ENCODE results near the gene SERP2.
A peak's percentile ranks its signal among the peaks of the same experiment; 100 is the strongest.

Gene SERP2

GRCh38 chr13:44364345-44365000 lies 9.2 kb upstream of the SERP2 start:
- DNase-seq (ENCODE audit: low read depth in 1 of 2, low spot score in 1 of 2) = no peak
- TF ChIP-seq JUND (IDR thresholded peaks at IDR 0.05; ENCODE audit: low read depth) = no peak
- in situ Hi-C loops (cut with HindIII; ENCODE audit: low pct_unique_long_range_greater_than_20kb, low sequenced_read_pairs) = no loop called here

DNA sequence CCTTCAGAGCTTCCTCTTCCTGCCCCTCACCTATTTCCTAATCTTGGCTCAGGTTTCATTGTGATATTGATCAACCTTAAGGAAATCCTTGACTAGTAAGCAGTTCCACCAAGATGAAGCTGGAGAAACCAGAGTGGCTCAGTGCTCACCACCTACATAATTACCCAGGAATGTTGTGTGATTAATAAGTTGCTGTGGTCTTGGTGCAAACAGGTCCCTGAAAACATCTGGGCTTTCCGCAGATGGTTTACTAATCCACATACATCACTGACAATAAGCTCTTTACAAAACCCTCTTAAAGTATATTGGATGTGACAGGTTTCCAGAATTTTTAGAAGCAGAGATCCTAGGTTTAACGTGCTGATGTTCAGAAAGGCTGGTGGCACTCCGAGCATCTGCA lies 8.6 kb upstream of the SERP2 start:
- no peak for TF ChIP-seq JUND (IDR thresholded peaks at IDR 0.05; ENCODE audit: low read depth)
- in situ Hi-C loops (cut with HindIII; ENCODE audit: low pct_unique_long_range_greater_than_20kb, low sequenced_read_pairs) = no loop called here
- peak in 1 of 2 experiments; percentile 29 for DNase-seq (ENCODE audit: low read depth in 1 of 2, low spot score in 1 of 2)

DNA sequence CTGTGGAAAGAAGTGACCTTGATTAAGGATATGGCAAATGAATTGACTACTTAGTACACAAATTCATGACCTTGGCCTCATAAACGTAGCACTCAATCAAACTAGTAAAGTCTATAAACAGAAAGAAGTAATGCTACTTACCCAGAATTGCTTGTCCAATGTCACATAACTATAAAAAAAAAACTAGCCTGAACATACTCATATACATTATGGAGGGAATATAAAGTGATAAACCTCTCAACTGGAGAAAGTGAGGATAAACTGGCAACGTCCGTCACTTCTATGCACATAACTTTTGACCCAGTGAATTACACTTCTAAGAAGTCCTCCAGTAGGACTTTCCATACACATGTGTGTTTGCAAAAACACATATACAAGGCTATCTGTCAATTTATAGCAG lies 7.7 kb upstream of the SERP2 start:
- no peak for TF ChIP-seq JUND (IDR thresholded peaks at IDR 0.05; ENCODE audit: low read depth)
- in situ Hi-C loops (cut with HindIII; ENCODE audit: low pct_unique_long_range_greater_than_20kb, low sequenced_read_pairs) = no loop called here
- DNase-seq (ENCODE audit: low read depth in 1 of 2, low spot score in 1 of 2) = no peak

DNA sequence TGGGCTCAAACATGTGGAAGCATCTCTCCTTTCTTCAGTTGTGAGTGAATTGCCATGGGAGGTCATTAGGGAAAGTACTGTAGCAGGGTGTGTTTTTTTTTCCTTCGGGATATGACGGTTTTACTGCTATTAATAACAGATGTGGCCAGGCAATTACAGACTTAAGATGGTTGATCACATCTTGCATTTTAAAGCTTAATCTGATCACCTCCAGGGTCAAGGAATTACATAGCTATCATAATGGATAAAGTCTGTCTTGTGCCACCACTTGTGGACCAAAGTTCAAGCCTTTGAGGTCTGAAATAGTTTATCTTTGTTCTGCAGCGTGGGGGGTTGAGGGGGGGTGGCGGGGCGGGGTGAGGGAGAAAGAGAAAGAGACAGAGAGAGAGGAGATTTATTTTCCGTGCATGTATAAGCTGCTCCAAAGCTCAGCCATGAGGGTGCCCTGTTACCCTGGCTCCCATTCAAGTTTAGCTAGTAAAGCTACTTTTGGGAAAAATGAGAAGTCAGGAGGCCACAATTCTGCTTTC lies 5.5 kb upstream of the SERP2 start:
- DNase-seq (ENCODE audit: low read depth in 1 of 2, low spot score in 1 of 2) = no peak

DNA sequence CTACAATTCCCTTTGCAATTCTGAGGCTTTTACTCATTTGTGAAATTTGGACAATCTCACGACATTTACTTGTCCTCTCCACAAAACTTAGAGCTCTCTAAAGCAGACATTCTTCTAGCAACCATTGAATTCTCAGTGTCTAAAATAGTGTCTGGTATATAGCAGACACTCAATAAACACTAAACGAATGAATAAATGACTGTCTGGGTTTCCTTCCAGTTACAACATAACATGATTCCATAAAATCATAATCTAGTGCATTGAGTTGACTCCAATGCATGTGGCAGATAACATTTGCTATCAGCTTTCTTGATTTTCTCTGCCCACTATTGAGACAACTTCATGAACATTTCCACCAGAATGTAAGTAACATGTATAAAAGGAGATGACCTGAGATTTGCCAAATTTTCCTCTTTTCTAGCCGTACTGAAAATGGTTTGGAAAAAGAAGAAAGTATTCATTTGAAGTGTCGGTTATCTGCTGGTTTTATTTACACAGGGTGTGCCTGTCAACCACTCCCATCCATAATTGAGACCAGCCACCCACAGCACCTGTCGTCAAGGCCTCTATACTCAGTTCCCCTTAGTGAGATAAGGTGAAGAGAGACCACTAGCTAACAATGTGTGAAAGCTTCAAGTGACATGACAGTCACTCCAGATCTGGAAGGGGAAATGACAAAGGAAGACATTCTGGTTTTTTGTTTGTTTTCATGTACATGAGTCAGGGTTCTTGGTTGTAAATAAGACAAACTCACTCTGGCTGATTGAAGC lies 4.8 kb upstream of the SERP2 start:
- TF ChIP-seq JUND (IDR thresholded peaks at IDR 0.05; ENCODE audit: low read depth) = no peak
- in situ Hi-C loops (cut with HindIII; ENCODE audit: low pct_unique_long_range_greater_than_20kb, low sequenced_read_pairs) = no loop called here
- no peak for DNase-seq (ENCODE audit: low read depth in 1 of 2, low spot score in 1 of 2)

More for the DNA sequence above, 5.5 kb upstream of the SERP2 start:
- no peak for TF ChIP-seq JUND (IDR thresholded peaks at IDR 0.05; ENCODE audit: low read depth)
- in situ Hi-C loops (cut with HindIII; ENCODE audit: low pct_unique_long_range_greater_than_20kb, low sequenced_read_pairs) = no loop called here

GRCh38 chr13:44371421-44371820 lies 2.2 kb upstream of the SERP2 start:
- in situ Hi-C loops (cut with HindIII; ENCODE audit: low pct_unique_long_range_greater_than_20kb, low sequenced_read_pairs) = no loop called here
- DNase-seq (ENCODE audit: low read depth in 1 of 2, low spot score in 1 of 2) = no peak
- TF ChIP-seq JUND (IDR thresholded peaks at IDR 0.05; ENCODE audit: low read depth) = no peak

DNA sequence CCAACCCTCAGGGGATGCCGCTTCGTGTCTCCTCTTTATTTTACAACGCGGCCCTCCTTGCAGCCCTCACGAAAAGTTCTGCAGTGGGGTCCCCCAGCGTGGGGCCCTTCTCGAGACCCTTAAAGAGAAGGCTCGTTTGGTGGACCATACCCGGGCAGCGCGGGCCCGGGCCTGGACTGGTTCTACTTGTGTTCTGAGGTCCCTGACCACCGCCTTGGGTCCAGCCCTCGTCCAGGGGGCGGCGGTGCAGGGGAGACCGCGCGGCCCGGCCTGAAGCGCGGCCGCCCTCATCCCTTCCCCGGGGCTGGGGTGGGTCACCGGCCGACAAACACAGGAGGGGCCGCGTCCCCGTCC lies 400 bp upstream of the SERP2 start:
- no peak for TF ChIP-seq JUND (IDR thresholded peaks at IDR 0.05; ENCODE audit: low read depth)
- DNase-seq (ENCODE audit: low read depth in 1 of 2, low spot score in 1 of 2) = no peak
- in situ Hi-C loops (cut with HindIII; ENCODE audit: low pct_unique_long_range_greater_than_20kb, low sequenced_read_pairs) = no loop called here

- TF ChIP-seq JUND (IDR thresholded peaks at IDR 0.05; ENCODE audit: low read depth) = no peak
- in situ Hi-C loops (cut with HindIII; ENCODE audit: low pct_unique_long_range_greater_than_20kb, low sequenced_read_pairs) = no loop called here
- no peak for DNase-seq (ENCODE audit: low read depth in 1 of 2, low spot score in 1 of 2)
Observed at GRCh38 chr13:44374348-44374712, 706 bp downstream of the SERP2 start.

DNA sequence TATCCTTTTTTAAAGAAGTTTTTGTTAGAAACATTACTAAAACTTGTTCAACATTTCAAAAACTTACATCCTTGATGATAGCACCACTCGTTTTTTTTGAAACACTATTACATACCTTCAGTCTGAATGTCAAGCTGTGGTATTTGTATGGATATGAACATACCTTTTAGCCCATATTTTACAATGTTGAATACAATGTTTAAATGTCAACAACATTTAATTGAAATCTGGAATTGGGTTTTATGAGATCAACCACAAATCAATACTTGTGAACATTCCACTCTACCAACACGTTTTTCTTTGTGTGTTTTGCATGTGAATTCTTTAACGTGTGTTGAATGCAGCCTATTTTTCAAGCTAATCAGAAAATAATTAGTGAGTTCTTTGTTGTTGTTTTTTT lies 4.7 kb downstream of the SERP2 start:
- no peak for TF ChIP-seq JUND (IDR thresholded peaks at IDR 0.05; ENCODE audit: low read depth)
- DNase-seq (ENCODE audit: low read depth in 1 of 2, low spot score in 1 of 2) = peak in 1 of 2 experiments; percentile 28
- in situ Hi-C loops (cut with HindIII; ENCODE audit: low pct_unique_long_range_greater_than_20kb, low sequenced_read_pairs) = no loop called here

GRCh38 chr13:44379885-44380284 lies 6.3 kb downstream of the SERP2 start:
- TF ChIP-seq JUND (IDR thresholded peaks at IDR 0.05; ENCODE audit: low read depth) = no peak
- no peak for DNase-seq (ENCODE audit: low read depth in 1 of 2, low spot score in 1 of 2)
- in situ Hi-C loops (cut with HindIII; ENCODE audit: low pct_unique_long_range_greater_than_20kb, low sequenced_read_pairs) = no loop called here

DNA sequence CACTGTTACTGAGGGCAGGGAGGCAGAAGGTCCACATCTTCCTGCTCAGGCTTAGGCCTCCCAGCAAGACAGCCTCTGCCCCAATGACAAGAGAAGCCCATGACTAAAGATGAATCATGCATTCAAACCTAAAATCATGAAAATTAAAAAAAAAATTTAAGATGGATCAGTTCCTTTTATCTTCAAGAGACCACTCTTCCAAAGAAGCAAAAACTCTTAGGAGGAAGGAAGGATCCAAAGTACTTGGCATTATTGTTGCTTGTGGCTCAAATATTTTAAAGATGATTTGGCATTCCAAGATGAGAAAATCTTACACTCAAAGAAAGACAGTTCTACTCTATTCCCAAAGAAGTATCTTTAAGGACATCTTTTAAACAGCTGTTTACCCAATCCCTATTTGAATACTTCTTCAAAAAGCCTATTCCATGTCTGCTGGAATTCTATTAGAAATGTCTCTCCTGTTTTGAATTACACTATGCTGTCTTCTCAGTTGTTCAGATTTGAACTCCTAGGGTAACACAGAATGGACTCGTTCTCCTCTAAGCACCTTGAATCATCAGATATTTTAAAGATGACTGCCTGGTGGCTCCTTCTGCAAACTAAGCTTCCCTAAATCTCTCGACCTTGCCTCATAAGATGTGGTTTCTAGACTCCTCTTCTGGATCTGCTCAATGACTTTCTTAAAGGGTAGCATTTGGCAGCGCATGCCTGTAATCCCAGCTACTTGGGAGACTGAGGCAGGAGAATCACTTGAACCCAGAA lies 7.0 kb downstream of the SERP2 start:
- TF ChIP-seq JUND (IDR thresholded peaks at IDR 0.05; ENCODE audit: low read depth) = no peak
- in situ Hi-C loops (cut with HindIII; ENCODE audit: low pct_unique_long_range_greater_than_20kb, low sequenced_read_pairs) = no loop called here
- no peak for DNase-seq (ENCODE audit: low read depth in 1 of 2, low spot score in 1 of 2)

GRCh38 chr13:44382635-44383145 lies 9.1 kb downstream of the SERP2 start:
- DNase-seq (ENCODE audit: low read depth in 1 of 2, low spot score in 1 of 2) = no peak
- in situ Hi-C loops (cut with HindIII; ENCODE audit: low pct_unique_long_range_greater_than_20kb, low sequenced_read_pairs) = no loop called here
- TF ChIP-seq JUND (IDR thresholded peaks at IDR 0.05; ENCODE audit: low read depth) = no peak

DNA sequence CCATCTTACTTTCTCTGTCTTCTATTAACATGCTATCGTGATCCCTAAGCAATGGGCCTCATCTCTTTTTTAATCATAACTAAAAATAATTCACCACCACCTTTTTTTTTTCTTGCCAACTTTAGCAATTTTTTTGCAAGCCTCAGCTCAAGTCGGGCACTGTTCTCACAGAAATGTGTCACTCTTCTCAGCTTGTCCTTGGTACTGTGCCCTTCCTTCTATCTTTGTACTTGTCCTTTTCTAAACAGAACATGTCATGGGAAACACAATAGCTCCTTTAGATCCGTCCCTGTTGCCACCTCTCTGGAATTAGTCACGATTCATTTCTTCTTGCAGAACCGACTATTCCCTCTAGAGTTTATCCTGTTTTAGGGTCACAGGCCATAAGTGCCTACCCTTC lies 10.3 kb downstream of the SERP2 start:
- TF ChIP-seq JUND (IDR thresholded peaks at IDR 0.05; ENCODE audit: low read depth) = no peak
- in situ Hi-C loops (cut with HindIII; ENCODE audit: low pct_unique_long_range_greater_than_20kb, low sequenced_read_pairs) = no loop called here
- no peak for DNase-seq (ENCODE audit: low read depth in 1 of 2, low spot score in 1 of 2)

All from T47D (cell line).